Hematopoietic multipotent progenitor cell treated with erythropoietin and hydrocortisone succinate and interleukin-3 and kit ligand, for 6 days (in vitro differentiated cells): ENCODE results near the gene KCNE1.
"Not testable (repeated sequence)": the region's sequence is repeated elsewhere in the genome, so short reads cannot be mapped to it uniquely, and the experiment has no call there.

Source experiments
- DNase-seq: peaks from one replicate; pipeline ENCODE4 v3.0.0-alpha.2; 2015

Gene KCNE1

GRCh38 chr21:34510148-34511142, 1.6 kb downstream of the KCNE1 start:
- DNase-seq, result peak; percentile 76

DNA sequence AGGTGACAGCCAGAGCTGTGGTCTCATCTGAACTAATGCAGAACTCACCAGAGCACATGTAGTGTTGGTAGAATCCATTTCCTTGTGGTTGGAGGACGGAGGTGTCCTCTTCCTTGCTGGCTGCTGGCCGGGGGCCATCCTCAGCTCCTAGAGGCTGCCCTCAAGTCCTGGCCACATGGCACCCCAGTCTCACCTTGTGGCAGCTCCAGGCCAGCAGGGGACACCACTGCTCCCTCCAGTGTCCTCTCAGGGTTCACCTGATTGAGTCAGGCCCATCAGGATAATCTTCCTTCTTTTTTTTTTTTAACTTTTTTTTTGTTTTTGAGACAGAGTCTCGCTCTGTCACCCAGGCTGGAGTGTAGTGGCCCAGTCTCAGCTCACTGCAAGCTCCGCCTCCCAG, 2.9 kb downstream of the KCNE1 start:
- DNase-seq, result peak; percentile 17

GRCh38 chr21:34504595-34504994, 7.4 kb downstream of the KCNE1 start:
- DNase-seq, result no peak

DNA sequence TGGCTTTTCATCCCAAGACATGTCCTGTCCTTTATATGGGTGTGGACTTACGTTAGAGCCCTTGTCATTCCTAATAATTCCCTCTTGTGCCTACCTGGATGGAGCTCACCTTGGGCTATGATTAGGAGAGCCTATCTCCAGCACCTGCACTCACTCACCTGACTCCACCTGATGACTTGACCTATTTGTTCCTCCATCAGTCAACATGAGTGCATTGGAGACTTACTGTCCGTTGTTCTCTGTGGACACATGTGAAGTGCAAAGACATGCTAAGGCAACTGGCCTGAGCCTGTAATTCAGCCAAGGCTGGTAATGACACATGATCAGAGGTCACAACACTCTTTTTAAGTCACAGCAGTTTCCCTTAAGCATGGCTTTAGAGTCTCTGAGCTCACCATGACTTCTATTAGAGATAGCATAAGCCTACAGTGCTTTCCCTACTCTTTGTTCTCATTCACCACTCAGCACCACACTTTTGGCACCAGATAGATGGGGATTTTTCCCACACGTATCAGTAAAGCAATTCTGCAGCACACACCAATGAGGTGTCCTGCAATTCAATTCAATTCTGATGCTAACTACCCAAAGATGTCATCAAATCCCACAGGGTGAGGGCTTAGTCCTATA, 9.4 kb downstream of the KCNE1 start:
- no peak for DNase-seq

DNA sequence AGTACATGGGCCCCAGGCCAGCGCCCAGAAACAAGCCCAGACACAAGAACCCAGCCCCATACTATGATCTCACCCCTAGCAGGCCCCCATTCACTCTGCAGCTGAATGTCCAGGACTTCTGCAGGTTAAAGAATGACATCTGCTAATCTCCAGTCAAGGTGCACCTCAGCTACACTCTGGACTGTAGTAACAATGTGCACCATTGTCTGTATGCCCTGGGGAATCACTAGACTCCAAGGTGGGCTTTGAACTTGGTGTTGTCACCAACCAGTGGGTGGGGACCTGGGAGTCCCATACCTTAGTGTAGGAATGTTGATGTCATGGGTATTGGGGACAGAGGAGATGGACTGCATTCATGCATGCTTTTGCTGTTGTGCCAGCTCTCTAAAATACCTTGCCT, 10.3 kb downstream of the KCNE1 start:
- DNase-seq, result no peak

DNA sequence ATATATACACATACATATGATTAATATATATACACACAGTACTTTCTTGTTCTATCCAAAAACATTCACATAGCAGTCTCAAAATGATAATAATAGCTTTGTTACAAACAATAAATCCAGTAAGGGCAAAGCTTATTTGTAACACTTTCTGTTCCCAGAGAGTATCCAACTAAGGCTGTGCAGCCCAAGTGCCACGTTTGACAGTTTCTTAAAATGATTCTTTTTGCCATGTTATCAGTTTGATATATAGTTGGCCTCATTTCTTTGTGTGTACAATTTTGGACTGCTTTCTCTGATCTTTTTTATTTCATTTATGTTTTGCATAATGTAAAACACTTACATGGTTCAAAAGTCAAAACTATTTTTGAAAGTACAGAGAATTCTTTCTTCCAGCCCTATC, 11.8 kb downstream of the KCNE1 start:
- no peak for DNase-seq

GRCh38 chr21:34499116-34499515, 12.9 kb downstream of the KCNE1 start:
- DNase-seq, result no peak

DNA sequence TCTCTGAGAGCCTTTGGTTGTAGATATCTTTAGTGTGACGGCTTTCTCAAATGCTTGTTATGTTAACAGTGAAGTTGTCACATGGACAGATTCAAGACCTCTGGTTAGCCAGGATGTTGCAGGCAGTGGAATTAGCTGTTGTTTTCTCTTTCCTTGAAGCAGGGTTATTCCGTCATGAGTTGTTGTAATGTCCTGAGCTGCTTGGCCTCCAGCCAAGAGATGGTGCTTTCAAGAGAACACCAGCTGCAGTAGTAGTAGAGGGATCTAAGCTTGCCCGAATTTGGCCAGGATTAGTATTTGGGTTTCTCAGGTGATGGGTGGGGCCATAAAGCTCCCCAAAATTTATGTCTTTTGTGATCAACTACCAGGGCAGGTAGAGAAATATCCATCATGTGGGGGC, 13.4 kb downstream of the KCNE1 start:
- no peak for DNase-seq

DNA sequence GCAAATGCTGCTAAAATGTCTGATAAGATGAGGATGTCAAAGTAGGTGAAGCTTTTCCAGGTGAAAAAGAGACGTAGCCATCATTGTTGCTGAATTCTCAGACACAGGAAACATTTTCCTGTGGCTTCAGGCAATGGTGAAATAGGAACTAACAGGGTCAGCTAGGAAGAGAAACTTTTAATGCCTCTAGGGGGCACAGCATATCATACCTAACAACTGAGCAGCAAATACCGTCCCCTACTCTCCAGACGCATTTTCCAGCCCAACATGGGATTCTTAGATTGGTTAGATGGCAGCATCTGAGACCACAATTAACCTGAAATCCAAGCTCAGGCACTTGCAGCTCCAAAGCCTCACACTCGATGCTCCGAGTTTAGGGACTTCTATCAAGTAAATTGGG, 28.2 kb downstream of the KCNE1 start:
- not testable (repeated sequence) for DNase-seq

DNA sequence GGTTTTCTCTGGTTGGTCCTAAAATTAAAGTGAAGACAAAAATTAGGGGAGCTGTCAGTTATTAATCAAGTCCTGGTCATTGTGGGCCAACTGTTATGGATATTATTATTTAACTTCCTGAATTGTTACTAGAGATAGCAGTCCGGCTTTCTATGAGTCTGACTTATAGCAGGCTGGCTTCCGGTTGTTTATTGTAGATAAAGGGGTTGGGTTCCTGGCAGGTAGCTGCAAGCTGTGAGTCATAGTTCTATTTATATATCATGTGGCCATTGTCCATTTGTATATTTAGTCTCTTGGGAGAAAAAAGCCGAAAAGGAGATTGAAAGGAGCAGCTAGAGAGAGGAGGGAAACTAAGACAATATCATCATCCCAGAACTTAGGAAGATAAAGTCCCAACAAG, 28.6 kb downstream of the KCNE1 start:
- DNase-seq, result not testable (repeated sequence)

- not testable (repeated sequence) for DNase-seq
Observed at GRCh38 chr21:34467333-34467732, 44.7 kb downstream of the KCNE1 start.

GRCh38 chr21:34459426-34459825, 52.6 kb downstream of the KCNE1 start:
- DNase-seq, result not testable (repeated sequence)

DNA sequence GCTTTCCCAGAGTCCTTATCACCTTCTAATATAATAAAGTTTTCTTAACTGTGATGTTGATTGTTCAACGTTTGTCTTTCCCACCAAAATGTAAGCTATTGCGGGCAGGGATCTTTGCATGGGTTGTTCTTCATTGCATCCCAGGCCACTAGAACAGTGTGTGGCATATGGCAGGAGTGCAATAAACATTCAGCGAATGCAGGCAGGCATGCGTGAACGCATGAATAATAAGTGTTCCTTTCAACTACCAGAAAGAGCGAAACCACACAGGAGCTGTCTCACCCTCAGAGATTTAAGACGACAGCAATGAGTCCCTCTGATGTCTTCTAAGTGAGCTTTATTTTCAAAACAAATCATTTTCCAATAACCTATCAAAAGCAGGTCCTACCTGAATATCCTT, 53.7 kb downstream of the KCNE1 start:
- not testable (repeated sequence) for DNase-seq

DNA sequence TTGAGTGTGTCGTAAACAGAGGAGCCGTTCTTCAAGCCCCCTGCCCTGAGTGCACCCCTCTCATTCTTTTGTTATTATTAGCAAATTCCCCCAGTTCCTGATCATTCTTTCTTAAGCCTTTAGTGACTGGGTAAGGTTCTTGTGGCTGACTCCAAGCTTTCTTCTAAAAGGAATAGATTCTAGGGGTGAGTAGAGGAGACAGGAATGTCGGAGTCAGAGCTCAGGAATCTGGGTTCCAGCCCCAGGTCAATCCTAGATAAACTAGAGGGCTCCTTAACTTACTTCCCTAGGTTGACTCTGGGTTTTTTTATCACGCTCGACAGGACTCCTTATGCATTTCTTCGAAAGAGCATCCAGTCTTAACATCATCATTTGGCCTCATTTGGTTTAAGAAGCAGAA, 55.8 kb downstream of the KCNE1 start:
- not testable (repeated sequence) for DNase-seq

DNA sequence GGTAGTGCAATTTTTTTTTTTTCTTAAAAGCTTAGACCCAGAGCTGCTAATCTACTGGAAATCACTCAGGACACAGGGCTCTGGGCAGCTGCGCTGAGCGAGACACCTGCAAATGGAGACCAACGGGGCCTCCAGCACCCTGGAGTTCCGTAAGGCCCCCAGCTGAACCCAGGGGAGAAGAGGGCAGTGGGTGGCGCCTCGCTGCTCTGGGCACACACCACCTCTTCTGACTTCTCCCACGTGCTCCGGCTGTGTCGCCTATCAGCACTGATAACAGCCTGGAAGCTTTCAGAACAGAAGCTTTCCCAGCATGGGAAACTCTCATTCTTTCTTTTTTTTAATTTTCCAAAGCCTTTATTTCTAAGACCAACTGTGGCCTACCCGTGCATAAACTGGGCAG, 56.4 kb downstream of the KCNE1 start:
- not testable (repeated sequence) for DNase-seq

- not testable (repeated sequence) for DNase-seq
Observed at GRCh38 chr21:34447018-34447417, 65.0 kb downstream of the KCNE1 start.

DNA sequence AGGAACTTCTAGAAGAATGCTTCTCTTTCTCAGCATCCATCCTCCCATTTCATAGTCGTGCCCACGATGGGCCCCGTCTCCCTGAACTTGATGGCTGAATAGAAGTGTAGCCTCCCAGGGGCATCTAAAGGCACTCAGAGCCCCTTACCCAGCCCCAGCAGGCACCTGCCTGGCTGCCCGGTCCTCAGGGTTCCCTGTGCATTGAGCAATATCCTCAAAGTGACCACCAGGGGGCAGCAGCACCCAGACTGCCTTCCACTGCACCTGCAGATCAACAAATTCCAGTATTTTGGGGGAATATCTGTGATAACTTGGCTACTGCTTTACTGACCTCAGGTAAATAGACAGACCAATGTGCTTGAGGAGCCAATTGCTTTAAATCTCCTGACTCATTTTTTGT, 68.5 kb downstream of the KCNE1 start:
- DNase-seq, result not testable (repeated sequence)

DNA sequence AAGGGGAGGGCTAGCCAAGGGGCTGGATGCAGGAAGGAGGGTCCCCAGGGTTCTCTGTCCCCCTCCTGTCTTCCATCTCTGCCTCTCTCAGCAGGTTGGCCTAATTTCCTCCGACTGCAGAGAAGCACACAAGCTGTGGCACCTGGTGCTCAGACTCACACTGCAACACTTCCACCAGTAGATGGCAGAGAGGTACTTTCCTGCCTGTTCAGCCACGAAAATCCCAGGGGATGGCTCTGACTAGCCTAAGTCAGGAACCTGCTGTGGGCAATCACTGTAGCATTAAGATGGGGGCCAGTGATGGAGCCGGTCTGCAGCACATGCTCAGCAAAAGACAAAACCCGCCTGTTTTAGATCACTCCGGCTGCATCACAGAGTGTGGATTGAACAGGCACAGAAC, 82.3 kb downstream of the KCNE1 start:
- DNase-seq, result not testable (repeated sequence)

- not testable (repeated sequence) for DNase-seq
Observed at GRCh38 chr21:34428441-34428840, 83.6 kb downstream of the KCNE1 start.

DNA sequence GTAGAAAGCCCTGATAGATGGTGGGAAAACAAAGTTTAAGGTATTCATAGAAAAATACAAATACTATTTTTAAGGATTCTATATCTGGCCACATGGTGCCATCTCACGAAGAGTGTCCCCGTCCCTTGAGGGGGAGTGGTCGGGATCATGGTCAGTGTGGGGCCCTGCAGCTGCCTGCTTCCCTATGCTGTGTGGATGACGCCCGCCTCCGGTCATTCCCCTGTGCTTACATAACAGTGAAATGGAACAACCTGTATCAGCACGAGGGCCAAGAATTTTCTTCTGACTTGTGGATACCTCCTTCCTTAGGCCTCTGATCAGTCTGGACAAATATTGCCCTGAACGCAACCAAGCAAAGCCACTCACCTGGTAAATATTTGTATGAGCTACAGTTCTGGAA, 84.7 kb downstream of the KCNE1 start:
- not testable (repeated sequence) for DNase-seq

- DNase-seq, result not testable (repeated sequence)
Observed at GRCh38 chr21:34423805-34424204, 88.2 kb downstream of the KCNE1 start, which contains the start of gene SMIM34. SMIM34 (minus strand) TSS chr21:34423951; CDS start chr21:34423839, 112 bp downstream.

DNA sequence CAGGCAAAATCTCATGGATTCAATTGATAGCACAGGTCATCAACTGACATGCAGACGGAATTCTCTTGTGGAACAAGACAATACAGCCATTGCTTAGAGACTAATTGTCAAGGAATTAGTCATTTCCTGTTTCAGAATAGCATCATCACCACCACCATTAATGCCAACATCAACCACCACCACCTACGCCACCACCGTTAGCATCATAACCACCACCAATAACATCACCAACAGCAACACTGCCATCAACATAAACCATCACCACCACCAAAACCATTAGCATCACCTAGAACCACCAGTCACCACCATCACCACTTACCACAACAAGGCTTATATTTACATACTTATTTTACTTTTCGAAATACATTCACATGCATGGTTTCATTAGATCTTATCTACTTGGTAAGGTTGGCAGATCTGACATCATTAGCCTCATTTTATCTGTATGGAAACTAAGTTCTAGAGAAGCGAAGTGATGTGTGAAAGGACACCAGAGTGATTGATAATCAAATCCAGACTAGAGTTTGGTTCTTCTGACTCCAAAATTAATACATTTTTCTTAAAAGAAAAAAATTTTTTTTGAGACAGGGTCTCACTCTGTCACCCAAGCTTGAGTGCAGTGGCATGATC, 94.4 kb downstream of the KCNE1 start:
- DNase-seq, result not testable (repeated sequence)

DNA sequence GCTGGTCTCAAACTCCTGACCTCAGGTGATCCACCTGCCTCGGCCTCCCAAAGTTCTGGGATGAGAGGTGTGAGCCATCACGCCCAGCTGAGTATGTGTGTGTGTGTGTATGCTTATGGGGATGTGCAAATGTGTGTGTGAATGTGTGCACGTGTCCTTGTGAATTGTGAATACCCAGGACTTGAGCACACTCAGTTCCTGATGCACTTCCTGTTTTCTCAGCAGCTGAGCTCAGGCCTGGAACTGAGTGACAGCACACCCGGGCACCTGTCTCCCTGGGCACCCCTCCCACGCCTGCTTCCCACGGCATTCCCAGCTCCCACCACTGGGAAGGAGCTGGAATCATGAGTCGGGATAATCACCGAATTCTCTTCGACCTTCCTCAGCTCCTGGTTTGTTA, 104.7 kb downstream of the KCNE1 start:
- DNase-seq, result not testable (repeated sequence)
